ENCODE measurements around the gene UGT1A8.
"Not testable (repeated sequence)": the region's sequence is repeated elsewhere in the genome, so short reads cannot be mapped to it uniquely, and the experiment has no call there.

Gene UGT1A8

GRCh38 chr2:233643128-233643527, 25.7 kb downstream of the UGT1A8 start:
- no peak for DNase-seq

GRCh38 chr2:233646033-233646432, 28.6 kb downstream of the UGT1A8 start:
- DNase-seq, result not testable (repeated sequence)

- no peak for DNase-seq
Observed at GRCh38 chr2:233650981-233651380, 33.5 kb downstream of the UGT1A8 start.

GRCh38 chr2:233651430-233651829, 34.0 kb downstream of the UGT1A8 start:
- DNase-seq, result no peak

GRCh38 chr2:233654501-233654900, 37.1 kb downstream of the UGT1A8 start:
- DNase-seq, result no peak

GRCh38 chr2:233655043-233655442, 37.6 kb downstream of the UGT1A8 start:
- no peak for DNase-seq

- DNase-seq, result not testable (repeated sequence)
Observed at GRCh38 chr2:233655943-233656342, 38.5 kb downstream of the UGT1A8 start.

GRCh38 chr2:233656443-233656842, 39.0 kb downstream of the UGT1A8 start:
- DNase-seq, result no peak

- no peak for DNase-seq
Observed at GRCh38 chr2:233658610-233659009, 41.2 kb downstream of the UGT1A8 start.

GRCh38 chr2:233663911-233664310, 46.5 kb downstream of the UGT1A8 start:
- DNase-seq, result no peak

- DNase-seq, result no peak
Observed at GRCh38 chr2:233668605-233669260, 51.3 kb downstream of the UGT1A8 start.

- DNase-seq, result no peak
Observed at GRCh38 chr2:233671290-233672161, 54.1 kb downstream of the UGT1A8 start, which contains the start of gene UGT1A9. UGT1A9 (plus strand) TSS chr2:233671898; CDS start chr2:233671935, 37 bp downstream.

GRCh38 chr2:233672886-233673285, 55.5 kb downstream of the UGT1A8 start:
- no peak for DNase-seq

GRCh38 chr2:233673896-233674295, 56.5 kb downstream of the UGT1A8 start:
- no peak for DNase-seq

GRCh38 chr2:233674314-233674713, 56.9 kb downstream of the UGT1A8 start:
- no peak for DNase-seq

- DNase-seq, result no peak
Observed at GRCh38 chr2:233674995-233675394, 57.6 kb downstream of the UGT1A8 start.

- DNase-seq, result no peak
Observed at GRCh38 chr2:233676046-233676445, 58.6 kb downstream of the UGT1A8 start.

GRCh38 chr2:233679196-233679595, 61.8 kb downstream of the UGT1A8 start:
- no peak for DNase-seq

GRCh38 chr2:233680361-233681045, 63.1 kb downstream of the UGT1A8 start:
- no peak for DNase-seq

- DNase-seq, result no peak
Observed at GRCh38 chr2:233681521-233682099, 64.2 kb downstream of the UGT1A8 start, which contains the start of gene UGT1A7. UGT1A7 (plus strand) TSS chr2:233681901; CDS start chr2:233681938, 37 bp downstream.

- no peak for DNase-seq
Observed at GRCh38 chr2:233684640-233685039, 67.2 kb downstream of the UGT1A8 start.

- no peak for DNase-seq
Observed at GRCh38 chr2:233686928-233687327, 69.5 kb downstream of the UGT1A8 start.

GRCh38 chr2:233688341-233688740, 70.9 kb downstream of the UGT1A8 start:
- DNase-seq, result no peak
